Measurements from ENCODE around the gene GPR153.

Gene GPR153

DNA sequence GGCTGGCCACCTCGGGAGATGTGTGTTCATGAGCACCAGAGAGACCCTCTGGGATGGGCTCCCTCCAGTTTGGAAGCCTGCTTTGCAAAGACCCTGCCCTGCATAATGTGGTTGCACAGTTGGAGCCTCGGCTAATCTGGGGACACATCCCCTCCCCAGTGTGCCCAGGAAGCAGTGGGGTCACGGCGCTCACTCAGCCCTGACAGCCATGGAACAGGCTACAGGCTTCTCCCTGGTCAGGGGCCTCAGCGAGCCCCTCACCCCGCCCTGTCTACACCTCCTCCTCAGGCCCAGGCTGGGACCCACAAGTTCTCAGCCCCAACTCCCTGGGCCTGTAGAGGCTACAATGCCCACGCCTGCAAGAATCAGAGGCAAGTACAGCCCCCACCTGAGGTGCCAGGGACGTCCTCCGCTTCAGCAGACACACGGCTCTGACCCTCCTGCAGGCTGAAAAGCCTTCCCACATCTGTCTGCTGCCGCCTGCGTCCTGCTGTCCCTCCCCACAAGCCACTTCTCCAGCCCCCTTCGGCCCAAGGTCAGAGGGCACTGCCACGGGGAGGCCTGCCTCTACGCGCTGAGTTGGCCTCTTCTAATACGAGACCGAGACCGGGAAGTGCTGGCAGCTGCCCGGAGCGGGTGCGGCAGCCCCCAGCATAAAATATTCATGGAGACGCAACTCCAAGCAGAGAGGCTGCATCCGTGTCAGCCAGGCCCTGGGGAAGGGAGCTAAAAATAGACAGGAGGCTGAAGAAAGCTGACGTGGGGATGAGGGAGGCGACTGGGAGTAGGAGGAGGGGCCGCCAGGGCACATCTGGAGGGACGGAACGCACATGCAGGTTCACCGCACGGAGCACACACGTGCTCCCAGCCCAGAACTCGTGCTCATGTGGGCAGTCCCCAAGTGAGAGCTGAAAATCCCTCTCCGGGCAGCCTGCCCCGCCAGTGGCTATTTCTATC lies 15.2 kb upstream of the GPR153 start:
- TF ChIP-seq, protein P1, sequence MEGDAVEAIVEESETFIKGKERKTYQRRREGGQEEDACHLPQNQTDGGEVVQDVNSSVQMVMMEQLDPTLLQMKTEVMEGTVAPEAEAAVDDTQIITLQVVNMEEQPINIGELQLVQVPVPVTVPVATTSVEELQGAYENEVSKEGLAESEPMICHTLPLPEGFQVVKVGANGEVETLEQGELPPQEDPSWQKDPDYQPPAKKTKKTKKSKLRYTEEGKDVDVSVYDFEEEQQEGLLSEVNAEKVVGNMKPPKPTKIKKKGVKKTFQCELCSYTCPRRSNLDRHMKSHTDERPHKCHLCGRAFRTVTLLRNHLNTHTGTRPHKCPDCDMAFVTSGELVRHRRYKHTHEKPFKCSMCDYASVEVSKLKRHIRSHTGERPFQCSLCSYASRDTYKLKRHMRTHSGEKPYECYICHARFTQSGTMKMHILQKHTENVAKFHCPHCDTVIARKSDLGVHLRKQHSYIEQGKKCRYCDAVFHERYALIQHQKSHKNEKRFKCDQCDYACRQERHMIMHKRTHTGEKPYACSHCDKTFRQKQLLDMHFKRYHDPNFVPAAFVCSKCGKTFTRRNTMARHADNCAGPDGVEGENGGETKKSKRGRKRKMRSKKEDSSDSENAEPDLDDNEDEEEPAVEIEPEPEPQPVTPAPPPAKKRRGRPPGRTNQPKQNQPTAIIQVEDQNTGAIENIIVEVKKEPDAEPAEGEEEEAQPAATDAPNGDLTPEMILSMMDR (IDR thresholded peaks at IDR 0.05; ENCODE audit: low read depth, low read length, missing control alignments) = no peak
- in situ Hi-C loops (cut with HindIII; ENCODE audit: low sequenced_read_pairs) = no loop called here
- no peak overlapping the region for H3K4me3 ChIP-seq (ENCODE audit: low read depth, low read length)
- no peak for DNase-seq (ENCODE audit: low read depth)

DNA sequence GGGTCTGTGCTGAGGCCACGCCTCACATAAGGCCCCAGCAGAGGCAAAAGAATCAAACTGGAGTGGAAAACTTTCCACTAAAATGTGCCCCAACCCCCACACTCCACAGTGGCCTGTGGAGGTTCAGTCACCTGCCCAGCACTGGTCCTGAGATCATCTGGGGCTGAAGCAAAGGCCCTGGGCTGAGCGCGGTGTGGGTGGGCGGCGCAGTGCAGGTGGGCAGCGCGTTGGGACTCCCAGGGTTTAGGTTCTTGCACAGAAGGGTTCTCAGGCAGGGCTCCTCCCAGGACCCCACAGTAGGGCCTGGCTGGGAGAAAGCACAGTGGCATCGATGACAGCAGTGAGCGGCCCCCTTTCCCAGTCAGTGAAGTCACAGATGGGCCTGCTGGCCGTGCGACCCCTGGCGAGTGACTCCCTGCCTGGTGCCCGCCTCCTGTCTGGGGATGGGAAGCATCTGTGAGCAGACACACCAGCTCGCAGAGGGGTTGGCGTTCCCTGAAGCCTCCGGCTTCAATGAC lies 13.8 kb upstream of the GPR153 start:
- H3K4me3 ChIP-seq (ENCODE audit: low read depth, low read length) = no peak overlapping the region
- no peak for DNase-seq (ENCODE audit: low read depth)
- in situ Hi-C loops (cut with HindIII; ENCODE audit: low sequenced_read_pairs) = no loop called here
- TF ChIP-seq, protein P1 (IDR thresholded peaks at IDR 0.05; ENCODE audit: low read depth, low read length, missing control alignments) = no peak

DNA sequence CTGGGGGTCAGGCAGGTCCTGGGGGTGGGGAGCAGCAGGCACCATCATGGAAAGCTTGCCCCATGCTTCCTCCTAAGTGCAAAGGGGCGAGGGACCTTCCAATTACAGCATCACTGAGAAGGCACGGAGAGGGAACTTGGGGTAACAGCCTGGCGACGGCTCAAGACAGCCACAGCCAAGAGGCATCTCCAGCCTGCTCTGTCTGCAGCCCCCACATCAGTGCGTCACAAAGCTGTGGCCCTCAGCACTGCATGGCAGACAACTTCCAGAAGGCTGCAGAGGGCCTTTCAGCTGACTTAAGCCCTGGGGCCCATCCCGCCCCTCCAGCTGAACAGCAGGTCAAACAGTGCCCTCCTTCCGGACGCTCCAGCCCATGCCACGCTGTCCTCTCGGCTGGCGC lies 13.2 kb upstream of the GPR153 start:
- no peak for DNase-seq (ENCODE audit: low read depth)
- TF ChIP-seq, protein P1 (IDR thresholded peaks at IDR 0.05; ENCODE audit: low read depth, low read length, missing control alignments) = no peak
- in situ Hi-C loops (cut with HindIII; ENCODE audit: low sequenced_read_pairs) = no loop called here
- no peak overlapping the region for H3K4me3 ChIP-seq (ENCODE audit: low read depth, low read length)

DNA sequence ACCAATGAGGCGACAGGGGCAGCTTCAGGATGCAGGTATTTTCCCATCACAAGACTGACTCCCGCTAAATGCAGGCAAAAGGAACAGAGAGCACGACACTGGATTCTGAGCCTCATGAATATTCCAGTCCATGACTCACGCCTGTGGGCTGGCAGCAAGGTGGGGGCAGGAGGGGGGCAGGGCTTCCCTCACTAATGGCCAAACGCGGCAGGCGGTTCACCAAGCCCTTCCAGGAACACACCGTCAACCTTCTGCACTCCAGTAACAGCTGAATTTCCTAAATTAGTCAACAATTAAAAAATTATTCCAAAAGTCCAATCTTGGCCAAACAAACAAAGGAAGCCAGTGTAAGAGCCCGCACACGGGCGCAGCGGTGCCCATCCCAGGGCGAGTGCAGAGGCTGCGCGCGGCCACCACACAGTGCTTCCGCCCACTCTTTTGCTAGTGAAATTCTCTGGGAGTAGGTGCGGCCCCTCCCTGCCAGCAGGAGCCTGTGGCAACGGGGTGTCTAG lies 12.5 kb upstream of the GPR153 start:
- TF ChIP-seq, protein P1 (IDR thresholded peaks at IDR 0.05; ENCODE audit: low read depth, low read length, missing control alignments) = no peak
- peak; percentile 79 for DNase-seq (ENCODE audit: low read depth)
- no peak overlapping the region for H3K4me3 ChIP-seq (ENCODE audit: low read depth, low read length)
- in situ Hi-C loops (cut with HindIII; ENCODE audit: low sequenced_read_pairs) = no loop called here

DNA sequence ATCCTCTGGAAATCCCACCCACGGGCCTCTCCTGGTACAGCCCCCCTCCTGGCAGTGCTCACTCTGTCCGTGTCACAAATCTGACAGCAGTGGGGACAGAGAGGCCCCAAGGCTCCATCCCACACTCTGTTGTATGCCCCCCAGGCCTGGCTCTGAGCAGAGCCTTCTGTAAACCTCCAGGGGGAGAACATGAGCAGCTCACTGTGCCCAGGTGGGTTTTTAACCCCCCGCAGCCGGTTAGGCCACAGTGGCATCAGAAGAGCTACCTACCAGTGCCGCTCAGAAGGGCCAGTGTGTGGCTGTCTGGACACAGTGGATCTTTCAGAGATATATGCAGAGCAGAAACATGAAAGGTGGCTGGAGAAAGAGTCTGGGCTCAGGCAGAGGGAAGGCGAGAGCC lies 12.0 kb upstream of the GPR153 start:
- in situ Hi-C loops (cut with HindIII; ENCODE audit: low sequenced_read_pairs) = no loop called here
- TF ChIP-seq, protein P1 (IDR thresholded peaks at IDR 0.05; ENCODE audit: low read depth, low read length, missing control alignments) = peak; percentile 56
- DNase-seq (ENCODE audit: low read depth) = no peak
- no peak overlapping the region for H3K4me3 ChIP-seq (ENCODE audit: low read depth, low read length)

DNA sequence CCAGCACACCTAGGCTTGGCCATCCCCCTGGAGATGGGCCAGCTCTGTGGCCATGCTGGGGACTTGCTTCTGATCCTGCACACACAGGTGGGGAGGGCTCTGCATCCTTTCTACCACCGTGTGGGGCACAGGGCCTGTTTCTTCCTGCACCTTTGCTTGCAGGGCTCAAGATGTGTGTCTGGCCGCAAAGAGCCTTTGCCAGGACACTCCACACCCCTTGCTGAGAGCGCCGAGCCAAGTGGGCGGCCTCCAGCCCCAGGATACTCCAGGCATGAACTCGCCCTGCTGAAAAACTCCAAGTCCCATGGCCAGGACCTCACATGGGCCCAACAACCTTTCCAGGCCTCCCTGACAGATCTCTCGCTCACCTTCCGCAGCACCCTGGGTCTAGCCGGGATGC lies 11.6 kb upstream of the GPR153 start:
- TF ChIP-seq, protein P1 (IDR thresholded peaks at IDR 0.05; ENCODE audit: low read depth, low read length, missing control alignments) = no peak
- H3K4me3 ChIP-seq (ENCODE audit: low read depth, low read length) = no peak overlapping the region
- in situ Hi-C loops (cut with HindIII; ENCODE audit: low sequenced_read_pairs) = no loop called here
- DNase-seq (ENCODE audit: low read depth) = no peak
